Activated T-cell treated with anti-CD3 and anti-CD28 coated beads for 24 hours (primary cell): ENCODE results near the gene ANGEL2.
A peak's percentile ranks its signal among the peaks of the same experiment; 100 is the strongest.

ENCODE experiments used
- DNase-seq: peaks from one replicate; pipeline ENCODE4 v3.0.0-alpha.2; 2020; ENCODE audit warnings: low read depth

Gene ANGEL2

DNA sequence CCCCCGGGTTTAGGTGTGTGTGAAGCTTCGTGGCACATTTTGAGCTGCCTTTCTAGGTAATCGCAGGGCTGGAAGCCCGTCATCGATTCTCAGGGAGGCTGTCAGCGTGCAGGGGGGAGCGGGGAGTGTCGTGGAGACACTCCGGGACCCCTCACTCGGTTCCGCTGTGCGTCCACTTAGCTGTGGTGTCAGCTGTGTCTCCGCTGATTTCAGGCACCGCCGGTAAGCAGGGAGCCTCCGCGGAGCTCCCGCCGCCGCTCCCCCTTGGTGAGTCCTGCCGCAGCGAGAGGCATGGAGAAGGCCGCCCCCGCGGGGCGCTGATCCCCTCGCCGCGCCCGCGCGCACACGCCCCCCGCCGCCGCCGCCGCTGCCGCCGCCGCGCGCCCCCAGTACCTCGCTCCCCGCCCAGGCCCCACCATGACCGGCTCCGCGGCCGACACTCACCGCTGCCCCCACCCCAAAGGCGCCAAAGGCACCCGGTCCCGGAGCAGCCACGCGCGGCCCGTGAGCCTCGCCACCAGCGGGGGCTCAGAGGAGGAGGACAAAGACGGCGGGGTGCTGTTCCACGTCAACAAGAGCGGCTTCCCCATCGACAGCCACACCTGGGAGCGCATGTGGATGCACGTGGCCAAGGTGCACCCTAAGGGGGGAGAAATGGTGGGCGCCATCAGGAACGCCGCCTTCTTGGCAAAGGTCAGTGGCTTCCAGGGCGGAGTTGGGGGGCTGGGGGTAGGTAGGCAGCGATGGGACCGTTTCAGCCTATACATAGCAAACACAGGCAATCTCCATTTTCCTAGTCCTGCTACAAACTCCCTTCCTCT lies 64.3 kb downstream of the ANGEL2 start:
- no peak for DNase-seq

DNA sequence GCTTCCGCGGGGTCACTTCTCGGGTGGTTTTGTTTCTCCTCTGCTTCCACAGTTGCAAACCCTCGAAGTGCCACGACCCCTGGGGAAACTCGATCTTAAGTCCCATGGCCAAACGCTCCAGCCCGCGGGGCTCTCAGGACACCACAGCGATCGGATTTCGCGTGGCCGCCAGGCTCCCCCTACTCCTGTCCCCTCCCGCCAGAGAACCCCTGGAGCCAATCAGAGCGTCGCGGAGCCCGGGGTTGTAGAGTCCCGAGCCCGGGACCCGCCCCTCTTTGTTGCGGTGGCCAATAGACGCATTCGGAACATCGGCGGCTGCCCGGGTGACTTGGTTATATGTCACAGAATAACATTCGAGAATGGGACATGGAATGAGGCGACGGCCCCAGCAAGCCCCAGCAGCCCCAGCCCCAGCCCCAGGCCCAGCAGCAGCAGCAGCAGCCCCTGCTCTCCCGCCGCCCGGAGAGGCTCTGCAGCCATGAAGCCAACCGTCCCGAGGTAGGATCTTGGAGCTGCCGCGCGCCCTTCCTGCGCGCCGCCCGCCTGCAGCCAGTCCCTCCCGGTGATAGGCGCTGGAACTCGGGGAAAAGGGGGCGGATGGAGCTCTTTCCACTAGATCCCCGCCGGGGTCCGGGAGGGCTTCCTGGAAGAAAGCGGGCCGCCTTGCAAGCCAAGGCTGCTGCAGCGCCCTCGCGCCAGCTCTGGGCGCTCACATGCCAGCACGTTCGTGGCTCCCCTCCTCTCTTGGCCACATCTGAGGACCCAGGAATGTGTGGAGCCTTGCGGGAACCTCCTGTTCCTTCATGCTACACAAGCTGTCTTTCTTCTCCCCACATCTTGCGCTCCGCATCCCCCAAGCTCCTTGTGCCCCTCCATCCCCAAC lies 65.2 kb downstream of the ANGEL2 start, which contains the start of gene VASH2:
TSS of gene VASH2 (plus strand) at position 299 of the 883 bp plus-strand sequence. CDS start 1,002 bp downstream, outside the sequence.
- DNase-seq = peak; percentile 53

DNA sequence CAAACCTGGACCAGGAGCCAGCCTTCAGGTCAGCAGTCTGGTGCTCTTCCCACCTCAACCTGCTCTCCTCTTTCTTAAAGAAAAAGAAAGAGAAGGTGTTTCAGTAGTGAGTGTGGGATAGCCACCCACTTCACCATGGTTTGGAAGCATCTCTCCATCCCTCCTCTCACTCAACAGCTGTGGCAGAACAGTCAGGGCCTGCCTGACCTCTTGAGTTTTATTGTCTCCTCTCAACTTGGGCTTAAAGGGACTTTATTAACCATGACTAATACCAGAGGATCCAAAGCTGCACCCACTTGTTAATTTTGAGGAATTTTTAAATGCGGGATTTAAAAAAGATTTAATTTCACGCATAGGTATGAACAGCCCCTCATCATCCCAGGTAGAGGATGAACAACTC lies 65.9 kb downstream of the ANGEL2 start:
- no peak for DNase-seq

DNA sequence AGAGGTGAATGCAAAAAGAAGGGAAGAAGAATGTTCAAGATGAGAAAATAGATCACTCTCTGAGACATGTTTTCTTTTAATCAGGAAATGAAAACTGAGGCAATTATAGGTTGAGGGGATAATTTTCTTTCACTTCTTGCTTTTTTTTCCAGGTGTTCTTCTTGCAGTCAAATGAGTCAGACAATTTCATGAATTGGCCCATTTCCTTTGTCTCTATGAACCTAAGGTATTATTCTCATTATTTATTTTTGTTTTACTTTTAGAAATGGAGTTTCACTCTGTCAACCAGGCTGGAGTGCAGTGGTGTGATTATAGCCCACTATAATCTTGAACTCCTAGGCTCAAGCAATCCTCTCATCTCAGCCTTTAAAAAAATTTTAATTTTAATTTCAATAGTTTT lies 68.8 kb downstream of the ANGEL2 start:
- DNase-seq = no peak

DNA sequence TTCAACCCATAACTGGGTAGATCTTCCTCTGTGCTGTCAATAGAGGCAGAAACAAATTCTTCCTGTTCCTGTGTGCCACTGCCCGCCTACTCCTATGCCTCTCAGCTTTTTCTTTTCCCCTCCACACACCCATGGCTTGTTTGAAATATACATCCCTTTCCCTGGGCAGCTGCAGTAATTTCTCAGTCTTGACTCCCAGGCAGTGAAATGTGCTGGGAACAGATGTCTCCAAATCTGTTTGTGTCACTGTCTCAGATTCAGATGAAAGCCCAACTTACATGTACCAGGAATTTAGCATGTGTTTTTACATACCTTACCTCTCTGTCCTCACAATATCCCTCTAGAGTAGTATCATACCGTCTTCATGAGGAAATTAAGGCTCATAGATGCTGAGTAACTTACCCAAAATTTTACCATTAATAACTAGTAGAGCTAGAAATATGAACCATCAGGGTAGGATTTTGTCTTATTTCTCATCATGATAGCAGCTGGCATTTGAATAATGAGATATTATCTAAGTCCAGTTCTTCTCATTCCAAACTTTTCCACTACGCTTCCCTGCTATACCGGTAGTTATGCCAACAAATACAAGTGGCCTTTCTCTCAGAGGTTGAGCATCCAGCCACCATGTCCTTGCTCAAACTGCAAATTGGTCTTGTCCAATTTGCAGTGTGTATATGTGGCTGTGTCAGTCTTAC lies 70.1 kb downstream of the ANGEL2 start:
- no peak for DNase-seq

DNA sequence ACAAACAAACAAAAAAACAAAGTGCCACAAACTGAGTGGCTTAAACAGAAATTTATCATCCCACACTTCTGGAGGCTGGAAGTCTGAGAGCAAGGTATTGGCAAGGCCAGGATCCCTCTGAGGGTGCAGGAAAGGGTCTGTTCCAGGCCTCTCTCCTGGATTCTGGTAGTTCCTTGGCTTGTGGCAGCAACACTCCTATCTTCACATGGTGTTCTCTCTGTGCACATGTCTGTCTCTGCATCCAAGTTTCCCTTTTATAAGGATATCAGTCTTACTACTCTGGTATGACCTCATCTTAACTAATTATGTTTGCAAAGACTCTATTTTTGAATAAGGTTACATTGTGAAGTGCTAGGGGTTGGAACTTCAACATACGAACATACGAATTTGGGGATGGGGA lies 70.6 kb downstream of the ANGEL2 start:
- no peak for DNase-seq

DNA sequence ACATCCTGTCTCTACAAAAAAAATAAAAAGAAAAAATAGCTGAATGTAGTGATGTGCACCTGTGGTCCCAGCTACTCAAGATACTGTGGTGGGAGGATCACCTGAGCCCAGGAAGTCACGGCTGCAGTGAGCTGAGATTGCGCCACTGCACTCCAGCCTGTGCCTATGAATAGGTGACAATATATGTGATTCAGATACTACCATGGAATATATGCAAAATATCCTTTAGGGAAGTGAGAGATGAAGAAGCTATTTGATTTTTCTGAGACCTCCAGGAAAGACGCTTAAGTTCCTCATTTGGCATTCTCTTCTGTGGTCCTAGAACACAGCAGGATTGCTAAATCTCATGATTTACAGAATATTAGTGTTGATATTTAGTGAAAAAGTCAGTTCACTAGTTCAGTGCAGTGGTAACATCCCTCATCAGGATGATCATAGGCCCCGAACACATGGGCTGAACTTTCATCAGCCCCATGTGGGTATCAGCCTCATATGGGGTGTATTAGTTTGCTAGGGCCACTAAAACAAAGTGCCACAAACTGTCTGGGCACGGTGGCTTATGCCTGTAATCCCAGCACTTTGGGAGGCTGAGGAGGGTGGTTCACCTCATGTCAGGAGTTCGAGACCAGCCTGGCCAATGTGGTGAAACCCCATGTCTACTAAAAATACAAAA lies 71.3 kb downstream of the ANGEL2 start:
- no peak for DNase-seq

DNA sequence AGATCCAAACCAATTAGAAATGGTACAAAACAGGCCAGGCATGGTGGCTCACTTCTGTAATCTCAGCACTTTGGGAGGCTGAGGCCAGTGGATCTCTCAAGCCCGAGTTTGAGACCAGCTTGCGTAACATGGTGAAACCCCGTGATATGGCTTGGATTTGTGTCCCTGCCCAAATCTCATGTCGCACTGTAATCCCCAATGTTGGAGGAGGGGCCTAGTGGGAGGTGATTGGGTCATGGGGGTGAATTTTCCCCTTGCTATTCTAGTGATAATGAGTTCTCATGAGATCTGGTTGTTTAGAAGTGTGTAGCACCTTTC lies 72.3 kb downstream of the ANGEL2 start:
- no peak for DNase-seq

DNA sequence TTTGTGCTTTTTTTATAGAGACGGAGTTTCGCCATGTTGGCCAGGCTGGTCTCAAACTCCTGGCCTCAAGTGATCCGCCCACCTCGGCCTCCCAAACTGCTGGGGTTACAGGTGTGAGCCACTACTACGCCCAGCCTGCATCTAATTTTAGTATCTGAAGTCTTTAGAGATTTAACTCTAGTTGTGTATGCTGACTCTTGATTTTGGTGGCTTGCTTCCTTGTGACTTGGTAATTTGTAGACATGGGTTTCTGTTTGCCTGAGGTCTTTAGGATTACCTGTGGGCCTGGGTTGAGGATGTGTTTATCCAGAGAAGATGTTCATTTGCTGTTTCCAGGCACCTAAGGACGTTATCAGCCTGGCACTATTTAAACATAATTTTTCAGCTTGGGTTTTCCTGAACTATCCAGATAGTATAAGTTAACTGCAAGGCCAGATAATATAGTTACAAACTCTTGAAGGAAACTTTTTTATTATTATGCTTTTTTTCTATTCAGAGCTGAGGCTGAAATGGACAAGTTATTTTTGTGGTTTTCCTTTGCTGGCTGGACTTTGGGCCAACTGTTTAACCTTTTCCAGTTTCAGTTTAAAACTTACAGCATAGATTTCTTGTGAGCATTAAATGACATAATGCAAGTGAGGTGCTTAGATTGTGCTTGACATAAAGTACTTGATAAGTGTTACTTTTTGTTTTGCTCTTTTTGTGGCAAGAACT lies 72.8 kb downstream of the ANGEL2 start:
- DNase-seq = no peak
